Measurements from ENCODE around the gene KRI1.
"Not testable (repeated sequence)": the region's sequence is repeated elsewhere in the genome, so short reads cannot be mapped to it uniquely, and the experiment has no call there.

The KRI1 gene

DNA sequence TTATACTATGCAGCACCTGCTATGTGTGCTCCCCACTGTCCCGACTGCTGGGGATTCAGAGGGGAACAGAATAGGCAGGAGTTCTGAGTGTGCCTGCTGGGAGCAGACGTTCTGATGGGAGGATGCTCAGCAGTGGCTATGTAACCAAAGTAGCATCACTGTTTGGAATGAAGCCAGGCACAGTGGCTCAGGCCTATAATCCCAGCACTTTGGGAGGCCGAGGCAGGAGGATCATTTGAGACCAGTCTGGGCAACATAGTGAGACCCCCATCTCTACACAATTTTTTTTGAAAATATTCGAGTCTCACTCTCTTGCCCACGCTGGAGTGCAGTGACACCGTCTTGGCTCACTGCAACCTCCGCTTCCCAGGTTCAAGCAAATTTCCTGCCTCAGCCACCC lies 16.1 kb downstream of the KRI1 start:
- no peak for DNase-seq (ENCODE audit: low spot score)

DNA sequence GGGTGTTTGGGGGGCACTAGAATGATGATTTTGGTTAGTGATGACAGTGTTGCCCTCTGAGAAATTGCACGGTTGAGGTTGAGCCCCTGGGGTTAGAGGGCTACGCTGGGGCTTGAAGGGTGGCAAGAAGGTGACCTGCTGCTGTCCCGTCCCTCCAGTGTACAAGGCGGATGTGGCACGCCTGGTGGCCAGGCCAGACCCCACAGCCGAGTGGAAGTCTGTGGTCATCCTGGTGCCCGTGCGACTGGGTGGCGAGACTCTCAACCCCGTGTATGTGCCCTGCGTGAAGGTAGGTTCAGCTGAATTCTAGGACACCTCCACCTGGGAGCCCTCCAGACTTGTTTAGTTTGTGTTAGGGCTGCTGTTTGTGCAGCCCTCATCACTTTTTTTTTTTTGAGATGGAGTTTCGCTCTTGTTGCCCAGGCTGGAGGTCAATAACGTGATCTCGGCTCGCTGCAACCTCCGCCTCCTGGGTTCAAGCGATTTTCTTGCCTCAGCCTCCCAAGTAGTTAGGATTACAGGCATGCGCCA lies 17.0 kb downstream of the KRI1 start:
- DNase-seq (ENCODE audit: low spot score): no peak

DNA sequence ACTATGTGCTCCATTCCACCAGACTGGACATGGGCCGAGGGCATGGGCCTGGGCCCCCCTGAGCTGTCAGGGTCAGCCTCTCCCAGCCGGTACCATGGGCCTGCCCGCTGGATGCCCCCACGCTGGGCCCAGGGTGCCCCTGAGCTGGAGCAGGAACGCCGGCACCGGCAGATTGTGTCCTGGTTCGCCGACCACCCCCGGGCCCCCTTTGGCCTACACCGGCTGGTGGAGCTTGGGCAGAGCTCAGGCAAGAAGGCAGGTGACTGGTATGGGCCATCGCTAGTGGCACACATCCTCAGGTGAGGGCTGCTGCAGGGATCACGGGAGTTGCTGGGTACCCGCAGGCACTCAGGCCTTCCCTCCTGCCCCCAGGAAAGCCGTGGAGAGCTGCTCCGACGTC lies 19.0 kb downstream of the KRI1 start:
- no peak for DNase-seq (ENCODE audit: low spot score)

DNA sequence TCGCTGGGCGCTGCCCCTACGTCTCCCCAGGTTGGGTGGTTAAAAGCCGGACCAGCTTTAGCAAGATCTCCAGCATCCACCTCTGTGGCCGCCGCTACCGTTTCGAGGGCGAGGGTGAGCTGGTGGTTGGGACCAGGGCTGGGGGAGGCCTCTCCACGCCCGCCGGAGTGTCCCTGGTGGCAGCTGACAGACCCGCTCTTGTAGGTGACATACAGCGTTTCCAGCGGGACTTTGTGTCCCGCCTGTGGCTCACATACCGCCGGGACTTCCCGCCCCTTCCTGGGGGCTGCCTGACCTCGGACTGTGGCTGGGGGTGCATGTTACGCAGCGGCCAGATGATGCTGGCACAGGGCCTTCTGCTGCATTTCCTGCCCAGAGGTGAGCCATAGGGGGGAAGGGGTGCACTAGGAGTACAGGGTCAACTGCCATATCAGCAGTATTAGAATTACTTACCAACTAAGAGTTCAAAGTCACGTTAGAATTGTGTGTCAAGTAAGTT lies 21.0 kb downstream of the KRI1 start:
- DNase-seq (ENCODE audit: low spot score): no peak

DNA sequence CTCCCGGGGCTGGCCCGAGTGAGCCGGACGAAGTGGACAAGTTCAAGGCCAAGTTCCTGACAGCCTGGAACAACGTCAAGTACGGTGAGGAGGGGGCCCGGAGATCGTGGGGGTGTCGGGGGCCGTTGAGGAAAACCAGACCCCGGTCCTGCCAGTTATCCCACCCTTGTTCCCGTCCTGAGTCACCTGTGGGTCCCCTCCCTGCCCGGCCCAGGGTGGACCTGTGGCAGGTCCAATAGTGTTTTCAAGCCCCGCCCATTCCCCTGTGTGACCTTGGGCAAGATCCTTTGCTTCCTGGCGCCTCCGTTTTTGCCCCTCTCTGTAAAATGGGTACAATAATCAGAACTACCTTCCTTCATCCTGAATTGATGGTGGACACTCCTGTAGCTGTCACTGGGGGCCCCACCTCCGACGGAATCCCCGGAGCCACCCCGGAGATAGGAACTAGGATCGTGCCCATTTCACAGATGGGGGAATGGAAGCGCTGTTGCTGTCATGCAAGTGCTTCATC lies 21.5 kb downstream of the KRI1 start:
- DNase-seq (ENCODE audit: low spot score): no peak

DNA sequence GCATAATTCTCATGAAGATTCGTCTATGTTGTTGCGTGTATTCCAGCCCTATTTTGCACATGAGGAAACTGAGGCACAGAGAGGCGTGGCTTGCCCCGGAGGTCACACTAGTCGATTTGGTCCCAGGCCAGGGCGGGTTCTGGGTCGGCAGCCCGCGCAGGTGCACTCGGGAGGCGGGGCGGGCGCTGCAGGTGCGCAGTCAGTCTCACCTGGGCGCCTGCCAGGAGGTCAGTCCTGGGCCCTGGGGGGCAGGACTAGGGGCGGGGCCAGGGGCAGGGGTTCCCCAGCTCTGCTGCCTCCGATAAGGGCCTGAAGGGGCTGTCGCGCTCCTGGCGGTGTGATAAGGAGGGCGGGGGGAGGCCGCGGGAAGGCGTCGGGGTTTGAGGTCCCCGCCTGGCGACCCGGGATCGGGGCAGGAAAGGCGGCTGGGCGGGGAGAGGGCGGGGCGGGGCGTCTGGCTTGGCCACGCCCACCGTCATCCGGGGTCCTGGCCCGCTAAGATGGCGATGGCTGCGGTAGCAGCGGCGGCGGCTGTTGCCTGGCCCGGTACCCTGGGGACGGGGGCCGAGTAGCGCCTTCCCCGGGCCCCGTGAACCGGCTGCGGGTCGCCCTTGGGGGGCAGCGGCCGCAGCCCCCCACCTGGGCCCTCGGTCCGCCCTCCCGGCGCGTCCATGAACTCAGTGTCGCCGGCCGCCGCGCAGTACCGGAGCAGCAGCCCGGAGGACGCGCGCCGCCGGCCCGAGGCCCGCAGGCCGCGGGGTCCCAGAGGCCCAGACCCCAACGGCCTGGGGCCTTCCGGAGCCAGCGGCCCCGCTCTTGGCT lies 22.2 kb downstream of the KRI1 start, which contains the start of gene ATG4D:
TSS of gene ATG4D (plus strand) at position 485 of the 822 bp plus-strand sequence. CDS start at position 672, 187 bp downstream.
- peak; percentile 73 for DNase-seq (ENCODE audit: low spot score)

DNA sequence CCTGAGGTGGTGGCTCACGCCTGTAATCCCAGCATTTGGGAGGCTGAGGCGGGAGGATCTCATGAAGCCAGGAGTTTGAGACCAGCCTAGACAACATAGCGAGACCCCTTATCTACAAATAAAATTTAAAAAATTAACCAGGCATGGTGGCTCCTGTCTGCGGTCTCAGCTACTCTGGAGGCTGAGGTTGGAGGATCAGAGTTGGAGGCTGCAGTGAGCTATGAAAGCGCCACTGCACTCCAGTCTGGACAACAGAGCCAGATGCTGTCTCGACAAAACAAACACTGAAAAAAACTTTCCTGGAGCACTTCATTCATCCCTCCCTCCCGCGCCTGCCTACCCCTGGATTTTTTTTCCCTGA lies 22.8 kb downstream of the KRI1 start:
- DNase-seq (ENCODE audit: low spot score): no peak

DNA sequence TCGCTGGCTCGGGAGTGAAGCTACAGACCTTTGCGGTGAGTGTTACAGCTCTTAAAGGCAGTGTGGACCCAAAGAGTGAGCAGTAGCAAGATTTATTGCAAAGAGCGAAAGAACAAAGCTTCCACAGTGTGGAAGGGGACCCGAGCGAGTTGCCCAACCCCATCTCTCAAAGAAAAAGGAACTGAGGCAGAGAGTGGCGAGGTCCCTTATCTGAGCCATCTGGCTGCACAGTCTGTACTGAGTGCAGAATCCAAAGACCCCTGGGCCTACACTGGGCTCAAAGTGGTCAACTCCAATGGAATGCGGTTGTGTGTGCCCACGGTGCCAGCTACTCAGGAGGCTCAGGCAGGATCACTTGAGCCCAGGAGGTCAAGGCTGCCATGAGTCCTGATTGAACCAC lies 26.8 kb downstream of the KRI1 start:
- not testable (repeated sequence) for DNase-seq (ENCODE audit: low spot score)

DNA sequence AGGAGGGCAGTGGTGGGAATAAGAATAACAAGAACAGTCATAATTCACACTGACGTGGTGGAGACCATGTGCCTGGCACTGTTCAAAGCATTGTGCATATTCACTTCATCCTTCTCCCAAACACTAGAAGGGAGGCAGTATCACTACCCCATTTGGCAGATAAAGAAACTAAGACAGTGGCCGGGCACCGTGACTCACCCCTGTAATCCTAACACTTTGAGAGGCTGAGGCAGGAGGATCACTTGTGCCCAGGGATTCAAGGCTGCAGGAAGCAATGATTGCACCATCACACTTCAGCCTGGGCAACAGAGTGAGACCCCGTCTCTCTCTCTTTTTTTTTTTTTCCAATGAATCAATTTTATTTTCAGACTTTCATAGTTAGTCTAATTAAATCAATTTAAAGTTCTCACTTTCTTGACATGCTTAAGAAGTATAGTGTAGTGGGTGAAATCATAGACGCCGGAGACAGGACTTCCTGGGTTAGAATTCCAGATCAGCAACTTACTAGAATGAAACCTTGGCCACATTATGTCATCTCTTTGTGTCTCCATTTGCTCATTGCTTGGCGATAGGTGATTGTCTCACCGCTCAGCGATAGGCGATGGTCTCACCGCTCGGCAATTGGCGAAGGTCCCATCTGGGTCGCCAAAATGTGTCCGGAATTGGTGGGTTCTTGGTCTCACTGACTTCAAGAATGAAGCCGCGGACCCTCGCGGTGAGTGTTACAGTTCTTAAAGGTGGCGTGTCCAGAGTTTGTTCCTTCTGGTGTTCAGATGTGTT lies 27.4 kb downstream of the KRI1 start:
- no peak for DNase-seq (ENCODE audit: low spot score)

DNA sequence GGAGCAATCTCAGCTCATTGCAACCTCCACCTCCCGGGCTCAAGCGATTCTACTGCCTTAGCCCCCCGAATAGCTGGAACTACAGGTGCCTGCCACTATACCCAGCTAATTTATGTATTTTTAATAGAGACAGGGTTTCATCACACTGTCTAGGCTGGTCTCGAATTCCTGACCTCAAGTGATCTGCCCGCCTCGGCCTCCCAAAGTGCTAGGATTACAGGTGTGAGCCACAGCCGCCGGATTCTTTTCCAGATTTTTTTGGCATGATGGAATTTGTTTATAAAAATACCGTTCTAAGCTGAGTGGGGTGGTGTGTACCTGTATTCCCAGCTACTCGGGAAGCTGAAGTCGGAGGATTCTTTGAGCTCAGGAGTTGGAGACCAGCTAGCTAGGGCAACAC lies 28.1 kb downstream of the KRI1 start:
- DNase-seq (ENCODE audit: low spot score): no peak

DNA sequence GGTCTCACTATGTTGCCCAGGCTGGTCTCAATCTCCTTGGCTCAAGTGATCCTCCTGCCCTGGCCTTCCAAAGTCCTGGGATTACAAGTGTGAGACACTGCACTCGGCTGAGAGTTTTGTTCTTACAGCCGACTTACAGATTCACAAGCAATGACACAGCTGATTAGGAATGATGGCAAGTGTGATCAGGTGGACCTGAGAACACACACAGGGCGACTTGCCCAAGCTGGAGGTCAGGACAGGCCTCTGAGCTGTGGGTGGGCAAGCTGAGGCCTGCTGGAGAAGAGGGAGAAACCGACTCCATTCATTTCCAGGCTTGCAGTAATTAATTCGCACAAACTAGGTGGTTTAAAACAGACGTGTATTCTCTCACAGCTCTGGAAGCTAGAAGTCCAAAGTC lies 30.2 kb downstream of the KRI1 start:
- no peak for DNase-seq (ENCODE audit: low spot score)

DNA sequence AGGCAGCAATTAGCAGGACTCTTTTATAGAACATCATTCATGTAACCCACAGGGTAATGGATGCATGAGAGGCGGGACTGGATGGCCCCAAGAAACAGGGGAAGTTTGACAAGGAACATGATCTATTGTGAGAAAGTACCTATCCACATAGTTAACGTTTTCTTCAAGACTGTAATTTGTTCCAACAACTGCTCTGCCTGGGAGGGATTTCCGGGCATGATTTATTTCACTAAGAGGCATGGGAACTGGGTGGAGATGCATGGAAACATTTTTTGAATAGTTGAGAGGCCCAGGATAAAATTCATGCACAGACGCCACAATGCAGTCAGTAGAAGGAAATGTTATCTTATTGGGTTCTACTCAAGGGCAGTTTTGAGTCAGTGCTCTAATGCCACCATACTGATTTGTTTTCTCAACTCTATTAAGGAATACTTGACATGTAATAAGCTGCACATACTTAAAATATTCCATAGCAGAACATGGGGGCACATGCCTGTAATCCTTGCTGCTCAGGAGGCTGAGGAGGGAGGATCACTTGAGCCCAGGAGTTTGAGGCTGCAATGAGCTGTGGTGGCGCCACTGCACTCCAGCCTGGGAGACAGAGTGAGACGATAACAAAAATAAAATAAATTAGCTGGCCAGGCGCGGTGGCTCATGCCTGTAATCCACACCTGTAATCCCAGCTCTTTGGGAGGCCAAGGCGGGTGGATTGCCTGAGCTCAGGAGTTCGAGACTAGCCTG lies 32.0 kb downstream of the KRI1 start:
- no peak for DNase-seq (ENCODE audit: low spot score)

DNA sequence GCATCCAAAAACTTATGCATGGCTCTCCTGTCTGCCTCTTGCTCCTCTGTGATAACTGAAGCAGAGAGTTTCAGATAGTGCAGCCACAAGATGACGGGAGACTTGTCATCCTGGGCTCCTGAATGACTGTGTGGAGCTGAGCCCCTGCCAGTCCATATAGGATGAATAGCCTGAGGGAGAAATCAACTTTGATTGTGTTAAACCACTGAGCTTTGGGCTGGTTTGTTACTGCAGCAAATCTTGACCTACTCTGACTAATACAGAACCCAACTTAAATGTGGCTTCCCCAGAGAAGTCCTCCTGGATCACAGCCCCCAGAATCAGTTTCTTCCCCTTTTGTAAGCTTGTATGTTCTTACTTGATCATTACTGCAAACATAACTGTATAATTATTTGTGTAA lies 33.4 kb downstream of the KRI1 start:
- DNase-seq (ENCODE audit: low spot score): no peak

DNA sequence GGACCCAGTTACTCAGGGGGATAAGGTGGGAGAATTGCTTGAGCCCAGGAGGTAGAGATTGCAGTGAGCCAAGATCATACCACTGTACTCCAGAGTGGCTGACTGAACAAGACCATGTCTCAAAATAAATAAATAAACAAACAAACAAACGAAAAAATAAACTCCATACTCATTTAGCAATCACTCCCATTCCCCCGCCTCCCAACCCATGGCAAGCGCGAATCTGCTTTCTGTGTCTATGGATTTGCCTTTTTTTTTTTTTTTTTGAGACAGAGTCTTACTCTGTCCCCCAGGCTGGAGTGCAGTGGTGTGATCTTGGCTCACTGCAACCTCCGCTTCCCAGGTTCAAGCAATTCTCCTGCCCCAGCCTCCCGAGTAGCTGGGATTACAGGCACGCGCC lies 38.9 kb downstream of the KRI1 start:
- DNase-seq (ENCODE audit: low spot score): not testable (repeated sequence)

DNA sequence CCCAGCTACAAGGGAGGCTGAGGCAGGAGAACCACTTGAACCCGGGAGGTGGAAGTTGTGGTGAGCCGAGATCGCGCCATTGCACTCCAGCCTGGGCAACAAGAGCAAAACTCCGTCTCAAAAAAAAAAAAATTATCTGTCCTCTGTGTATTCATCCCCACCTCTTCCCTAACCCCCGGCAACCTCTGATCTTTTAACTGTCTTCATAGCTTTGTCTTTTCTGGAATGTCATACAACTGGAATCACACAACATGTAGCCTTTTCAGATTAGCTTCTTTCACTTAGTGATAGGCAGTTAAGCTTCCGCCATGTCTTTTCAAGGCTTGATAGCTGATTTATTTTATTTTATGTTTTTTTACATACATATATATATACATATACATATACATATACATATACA lies 40.2 kb downstream of the KRI1 start:
- no peak for DNase-seq (ENCODE audit: low spot score)

DNA sequence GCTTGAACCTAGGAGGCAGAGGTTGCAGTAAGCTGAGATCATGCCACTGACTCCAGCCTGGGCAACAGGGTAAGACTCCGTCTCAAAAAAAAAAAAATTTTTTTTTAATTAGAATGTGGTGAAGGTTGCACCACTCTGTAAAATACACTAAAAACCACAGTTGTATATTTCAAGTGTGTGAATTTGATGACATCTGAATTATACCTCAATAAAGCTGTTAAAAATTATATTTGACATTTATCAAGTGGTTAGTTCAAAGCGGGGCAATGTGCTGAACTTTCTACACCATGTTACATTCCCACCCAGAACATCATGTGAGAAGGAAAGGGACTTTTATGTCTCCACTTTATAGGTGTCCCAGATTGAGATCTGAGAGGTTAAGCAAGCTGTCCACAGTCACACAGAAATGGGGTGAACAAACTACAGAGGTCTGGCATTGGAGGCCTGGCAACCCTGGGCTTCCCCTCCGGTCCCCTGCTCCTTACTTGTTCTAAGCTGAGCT lies 42.6 kb downstream of the KRI1 start:
- DNase-seq (ENCODE audit: low spot score): no peak

DNA sequence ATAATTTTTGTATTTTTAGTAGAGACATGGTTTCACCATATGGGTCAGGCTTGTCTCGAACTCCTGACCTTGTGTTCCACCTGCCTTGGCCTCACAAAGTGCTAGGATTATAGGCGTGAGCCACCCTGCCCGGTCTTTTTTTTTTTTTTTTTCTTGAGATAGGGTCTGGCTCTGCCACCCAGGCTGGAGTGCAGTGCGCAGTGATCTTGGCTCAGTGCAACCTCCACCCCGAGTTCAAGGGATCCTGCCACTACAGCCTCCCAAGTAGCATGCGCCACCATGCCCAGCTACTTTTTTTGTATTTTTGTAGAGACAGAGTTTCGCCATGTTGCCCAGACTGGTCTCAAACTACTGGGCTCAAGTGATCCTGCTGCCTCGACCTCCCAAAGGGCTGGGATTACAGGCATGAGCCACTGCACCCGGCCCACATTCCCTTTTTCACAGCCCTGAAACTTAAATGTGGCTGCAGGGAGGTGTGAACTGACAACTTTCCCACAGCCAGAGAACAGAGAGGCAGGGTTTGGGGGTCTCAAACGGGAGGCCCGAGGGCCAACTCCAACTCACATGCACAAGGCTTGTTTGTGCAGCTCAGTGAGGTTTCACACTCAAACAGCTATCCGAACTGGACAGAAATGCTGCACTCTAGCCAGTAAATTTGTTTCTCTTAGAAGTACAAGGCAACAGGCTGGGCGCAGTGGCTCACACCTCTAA lies 44.2 kb downstream of the KRI1 start:
- DNase-seq (ENCODE audit: low spot score): no peak

DNA sequence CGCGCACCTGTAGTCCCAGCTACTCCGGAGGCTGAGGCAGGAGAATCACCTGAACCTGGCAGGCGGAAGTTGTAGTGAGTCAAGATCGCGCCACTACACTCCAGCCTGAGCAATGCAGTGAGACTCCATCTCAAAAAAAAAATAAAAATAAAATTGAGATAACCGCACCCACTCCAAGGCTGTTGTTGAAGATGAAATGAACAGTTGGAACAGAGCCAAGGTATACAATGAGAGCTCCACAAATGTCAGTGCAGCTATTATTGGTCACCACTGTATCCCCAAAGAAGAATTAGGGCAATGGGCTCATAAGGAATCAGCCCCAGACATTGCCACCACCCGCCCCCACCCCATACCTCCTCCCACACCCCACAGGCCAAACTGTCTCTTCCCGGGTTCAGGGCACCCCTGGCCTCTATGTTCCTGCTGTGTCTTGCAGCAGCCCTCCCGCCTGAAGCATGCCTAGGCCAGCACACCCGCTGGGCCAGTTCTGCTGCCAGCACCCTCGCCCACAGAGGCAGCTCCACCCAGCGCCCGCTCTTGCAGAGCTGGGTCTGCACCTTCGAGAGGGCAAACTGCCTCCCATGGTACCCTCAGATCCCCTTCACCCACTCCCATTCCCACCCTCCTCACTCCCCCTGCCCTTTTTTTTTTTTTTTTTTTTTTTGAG lies 45.0 kb downstream of the KRI1 start:
- DNase-seq (ENCODE audit: low spot score): no peak

DNA sequence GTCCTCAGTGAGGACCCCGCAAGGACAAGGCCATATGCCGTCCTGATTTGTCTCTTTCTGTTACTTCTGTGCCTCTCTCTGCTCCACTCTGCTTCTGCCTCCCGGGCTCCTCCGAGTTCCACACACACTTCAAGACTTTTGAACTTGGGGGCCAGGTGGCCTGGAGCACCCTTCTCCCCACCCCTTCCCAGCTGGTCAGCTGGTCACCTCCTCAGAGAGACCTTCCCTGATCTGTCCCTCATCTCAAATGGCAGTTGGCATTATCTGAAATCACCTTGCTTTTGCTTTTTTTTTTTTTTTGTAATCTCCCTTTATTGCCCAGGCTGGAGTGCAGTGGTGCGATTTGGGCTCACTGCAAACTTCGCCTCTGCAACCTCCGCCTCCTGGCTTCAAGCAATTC lies 46.4 kb downstream of the KRI1 start:
- DNase-seq (ENCODE audit: low spot score): no peak

DNA sequence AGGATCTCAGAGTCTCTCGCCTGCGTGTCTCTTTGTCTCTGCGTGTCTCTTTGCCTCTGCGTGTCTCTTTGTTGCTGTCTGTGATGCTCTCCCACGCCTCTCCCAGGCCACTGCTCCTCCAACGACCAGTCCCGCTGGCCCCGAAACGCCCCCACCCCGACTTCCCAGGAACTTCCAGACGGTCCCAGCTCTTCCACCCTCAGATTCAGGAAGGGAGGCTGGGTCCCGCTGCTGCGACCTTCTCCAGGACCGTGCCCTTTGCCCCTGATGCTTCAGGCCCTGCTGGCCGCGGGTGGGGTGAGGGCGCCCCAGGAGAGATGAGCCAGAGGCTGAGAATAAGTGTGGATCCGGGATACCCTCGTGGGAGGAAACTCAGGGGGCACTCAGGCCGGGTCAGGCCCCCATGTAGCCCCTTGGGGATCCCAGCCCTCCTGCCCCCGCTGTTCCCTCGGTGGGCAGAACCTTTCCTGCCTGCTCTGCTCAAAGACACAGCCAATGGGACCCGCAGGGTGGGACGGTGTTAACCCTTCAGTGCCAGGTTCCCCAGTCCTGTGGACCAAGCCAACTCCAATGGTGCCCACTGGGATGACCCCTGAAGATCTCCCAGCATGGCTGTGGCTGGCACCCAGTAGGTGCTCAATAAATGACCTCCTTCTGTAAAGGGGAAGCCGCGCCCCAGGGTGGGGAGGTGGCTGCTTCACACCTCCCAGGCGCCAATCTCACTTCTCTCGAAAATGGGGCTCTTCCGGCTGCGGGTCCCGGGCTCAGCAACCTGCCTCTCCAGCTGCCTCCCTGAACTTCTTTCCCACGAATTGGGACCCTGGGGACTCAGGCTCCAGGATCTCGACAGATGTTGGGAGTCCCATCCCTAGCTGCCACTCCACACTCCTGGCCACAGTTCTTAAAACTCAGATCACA lies 47.1 kb downstream of the KRI1 start:
- DNase-seq (ENCODE audit: low spot score): no peak

Data from CD4-positive, alpha-beta T cell treated with Interleukin-15 for 4 hours (primary cell).